GM06990 (cell line): Measurements from ENCODE around the gene ARHGAP45.

Source experiments
- DNase-seq: peaks from one replicate; pipeline ENCODE4 v3.0.0-alpha.2; 2011; ENCODE audit not compliant: insufficient read length; ENCODE audit errors: extremely low read depth
- H3K27me3 ChIP-seq: replicated peaks from 2 replicates; pipeline ENCODE4 v1.6.0; 2011; ENCODE audit warnings: low read length; ENCODE audit not compliant: control insufficient read depth, insufficient read depth
- H3K36me3 ChIP-seq: 2 replicates; pipeline ENCODE4 v1.5.1; 2011; ENCODE audit warnings: low read length; ENCODE audit not compliant: control insufficient read depth, insufficient read depth
- H3K4me3 ChIP-seq: replicated peaks from 2 replicates; pipeline ENCODE4 v1.5.1; 2011; ENCODE audit warnings: low read depth, mild to moderate bottlenecking, control low read depth, low read length
- TF ChIP-seq, protein P1 (sequence below): IDR thresholded peaks from 2 replicates; pipeline ENCODE4 v1.5.1; 2011; ENCODE audit warnings: low read length, control low read depth, mild to moderate bottlenecking, inconsistent platforms; ENCODE audit not compliant: insufficient read depth, poor library complexity, severe bottlenecking

Gene ARHGAP45

DNA sequence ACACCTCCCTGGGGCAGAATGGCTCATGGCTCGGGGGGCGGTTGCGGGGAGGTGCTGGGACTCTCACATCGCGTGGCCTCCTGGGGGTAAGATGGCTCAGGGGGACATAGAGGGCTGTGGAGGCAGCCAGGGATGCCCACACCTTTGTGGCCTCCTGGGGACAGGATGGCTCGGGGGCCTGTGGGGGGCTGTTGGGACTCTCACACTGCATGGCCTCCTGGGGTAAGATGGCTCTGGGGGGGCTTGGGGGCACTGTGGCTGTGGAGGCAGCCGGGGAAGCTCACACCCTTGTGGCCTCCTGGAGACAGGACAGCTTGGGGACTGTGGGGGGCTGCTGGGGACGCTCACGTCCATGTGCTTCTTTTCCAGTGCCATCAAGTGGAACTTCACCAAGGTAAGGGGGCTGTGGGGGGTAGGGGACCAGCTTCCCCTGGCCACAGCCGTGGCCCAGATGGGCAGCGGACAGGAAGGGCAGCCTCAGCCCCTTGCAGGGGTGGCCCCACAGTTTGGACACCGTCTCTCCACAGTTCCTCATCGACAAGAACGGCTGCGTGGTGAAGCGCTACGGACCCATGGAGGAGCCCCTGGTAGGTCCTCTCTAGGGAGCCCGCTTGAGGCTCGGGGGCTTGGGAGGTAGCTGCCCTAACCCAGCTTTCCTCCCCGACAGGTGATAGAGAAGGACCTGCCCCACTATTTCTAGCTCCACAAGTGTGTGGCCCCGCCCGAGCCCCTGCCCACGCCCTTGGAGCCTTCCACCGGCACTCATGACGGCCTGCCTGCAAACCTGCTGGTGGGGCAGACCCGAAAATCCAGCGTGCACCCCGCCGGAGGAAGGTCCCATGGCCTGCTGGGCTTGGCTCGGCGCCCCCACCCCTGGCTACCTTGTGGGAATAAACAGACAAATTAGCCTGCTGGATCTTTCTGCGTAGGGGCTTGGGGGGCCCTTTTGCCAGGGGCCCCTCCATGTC, 39.2 kb downstream of the ARHGAP45 start:
- DNase-seq = no peak
- TF ChIP-seq, protein P1, sequence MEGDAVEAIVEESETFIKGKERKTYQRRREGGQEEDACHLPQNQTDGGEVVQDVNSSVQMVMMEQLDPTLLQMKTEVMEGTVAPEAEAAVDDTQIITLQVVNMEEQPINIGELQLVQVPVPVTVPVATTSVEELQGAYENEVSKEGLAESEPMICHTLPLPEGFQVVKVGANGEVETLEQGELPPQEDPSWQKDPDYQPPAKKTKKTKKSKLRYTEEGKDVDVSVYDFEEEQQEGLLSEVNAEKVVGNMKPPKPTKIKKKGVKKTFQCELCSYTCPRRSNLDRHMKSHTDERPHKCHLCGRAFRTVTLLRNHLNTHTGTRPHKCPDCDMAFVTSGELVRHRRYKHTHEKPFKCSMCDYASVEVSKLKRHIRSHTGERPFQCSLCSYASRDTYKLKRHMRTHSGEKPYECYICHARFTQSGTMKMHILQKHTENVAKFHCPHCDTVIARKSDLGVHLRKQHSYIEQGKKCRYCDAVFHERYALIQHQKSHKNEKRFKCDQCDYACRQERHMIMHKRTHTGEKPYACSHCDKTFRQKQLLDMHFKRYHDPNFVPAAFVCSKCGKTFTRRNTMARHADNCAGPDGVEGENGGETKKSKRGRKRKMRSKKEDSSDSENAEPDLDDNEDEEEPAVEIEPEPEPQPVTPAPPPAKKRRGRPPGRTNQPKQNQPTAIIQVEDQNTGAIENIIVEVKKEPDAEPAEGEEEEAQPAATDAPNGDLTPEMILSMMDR = no peak
- peaks cover 27% of the 10 kb centered on the region for H3K36me3 ChIP-seq
- H3K27me3 ChIP-seq = no peaks in the 10 kb centered on the region
- no peak overlapping the region for H3K4me3 ChIP-seq

DNA sequence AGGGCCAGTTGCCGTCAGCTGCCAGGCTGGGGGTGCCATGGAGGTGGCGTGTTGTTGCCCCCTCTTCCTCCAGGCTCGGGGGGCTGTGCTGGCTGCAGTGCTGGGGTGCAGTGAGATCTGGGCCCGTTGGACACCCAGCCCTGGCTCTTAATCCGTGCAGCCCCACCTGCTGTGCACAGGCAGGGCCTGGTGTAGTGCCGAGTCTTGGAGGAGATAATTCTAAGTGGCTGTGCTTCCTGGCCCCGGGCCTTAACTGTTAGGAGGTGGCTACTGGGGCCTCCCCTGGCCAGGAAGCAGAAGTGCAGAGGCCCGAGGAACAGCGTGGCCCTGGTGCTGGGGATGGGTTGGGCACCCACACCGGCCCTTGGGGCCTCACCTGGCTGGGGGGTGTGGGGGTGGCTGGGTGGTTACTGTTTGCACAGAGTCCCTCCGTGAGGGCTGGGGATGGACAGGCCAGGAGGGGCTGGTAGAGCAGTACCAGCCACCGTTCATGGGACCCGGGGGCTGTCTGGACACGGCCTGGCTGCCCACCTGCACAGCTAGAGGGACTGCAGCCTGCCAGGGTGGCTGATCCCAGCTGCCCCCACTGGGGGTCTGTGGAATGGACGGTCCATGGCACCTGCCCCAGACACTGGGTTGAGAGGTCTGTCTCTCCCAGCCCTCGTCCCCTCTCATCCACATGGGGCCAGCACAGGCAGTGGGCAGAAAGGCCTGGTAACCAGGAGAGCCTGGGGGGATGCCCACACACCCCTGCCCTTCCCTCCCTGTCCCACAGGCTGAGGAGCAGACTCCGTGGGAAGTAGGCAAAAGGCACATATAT, 40.1 kb downstream of the ARHGAP45 start:
- H3K27me3 ChIP-seq = no peaks in the 10 kb centered on the region
- H3K4me3 ChIP-seq = no peak overlapping the region
- TF ChIP-seq, protein P1 = peak; percentile 10
- no peak for DNase-seq
- peaks cover 30% of the 10 kb centered on the region for H3K36me3 ChIP-seq

DNA sequence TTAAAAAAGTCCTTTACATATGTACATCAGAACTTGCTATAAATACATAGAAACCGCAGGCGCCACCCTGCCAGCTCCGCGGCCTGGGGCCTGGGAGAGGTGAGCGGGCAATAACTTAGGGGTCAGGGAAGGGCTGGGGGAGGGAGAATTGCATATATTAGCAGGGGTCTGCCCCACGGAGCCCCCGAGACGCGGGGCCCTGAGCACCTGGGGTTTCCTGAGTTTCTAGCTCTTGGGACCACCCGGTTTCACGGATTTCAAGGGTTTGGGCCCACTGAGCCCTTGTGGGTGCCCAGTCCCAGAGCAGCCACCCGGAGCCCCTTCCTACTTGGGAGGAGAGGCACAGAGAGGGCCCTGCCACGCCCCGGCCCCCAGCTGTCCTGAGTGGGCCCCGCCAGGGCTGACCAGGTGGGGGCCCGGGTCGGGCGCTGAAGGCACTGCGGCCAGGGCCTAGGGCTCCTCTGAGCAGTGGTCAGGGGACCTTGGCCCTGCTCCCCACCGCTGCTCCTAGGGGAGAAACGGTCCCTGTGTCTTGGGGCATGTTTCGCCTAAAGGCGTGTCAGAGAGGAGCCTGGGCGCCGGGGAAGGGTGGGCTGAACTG, 40.8 kb downstream of the ARHGAP45 start:
- TF ChIP-seq, protein P1 = no peak
- peaks cover 34% of the 10 kb centered on the region for H3K36me3 ChIP-seq
- H3K27me3 ChIP-seq = no peaks in the 10 kb centered on the region
- DNase-seq = no peak
- no peak overlapping the region for H3K4me3 ChIP-seq

DNA sequence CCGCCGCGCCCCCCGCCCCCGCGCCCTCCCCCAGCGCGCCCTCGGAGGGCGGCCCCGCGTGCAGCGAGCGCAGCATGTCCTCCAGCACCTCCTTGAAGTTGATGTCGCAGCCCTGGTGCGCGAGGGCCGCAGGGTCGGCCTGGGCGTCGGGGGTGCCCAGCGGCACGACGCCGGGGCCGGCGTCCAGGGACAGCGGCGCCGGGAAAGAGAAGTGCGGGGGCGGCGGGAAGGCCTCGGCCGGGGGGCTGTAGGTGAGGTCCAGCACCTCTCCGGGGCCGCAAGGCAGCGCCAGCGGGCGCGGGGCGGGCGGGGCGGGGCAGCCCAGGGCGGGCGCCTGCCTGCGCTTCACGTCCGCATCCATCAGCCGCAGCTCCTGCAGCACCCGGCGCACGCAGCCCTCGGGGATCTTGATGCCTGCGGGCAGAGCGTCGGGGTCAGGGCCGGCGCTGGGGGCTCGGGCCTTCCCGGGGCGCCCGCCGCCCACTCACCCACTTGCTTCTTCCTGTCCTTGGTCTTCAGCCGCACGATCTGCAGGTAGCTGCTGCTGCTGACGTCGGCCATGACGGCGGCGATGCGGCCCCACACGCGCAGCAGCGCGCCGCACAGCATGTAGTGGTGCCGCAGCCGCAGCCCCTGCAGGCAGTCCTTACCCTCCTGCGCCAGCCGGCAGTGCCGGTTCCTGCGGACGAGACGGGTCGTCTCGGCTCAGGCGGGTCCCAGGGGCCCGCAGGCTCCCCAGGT, 41.5 kb downstream of the ARHGAP45 start:
- no peaks in the 10 kb centered on the region for H3K27me3 ChIP-seq
- no peak overlapping the region for H3K4me3 ChIP-seq
- TF ChIP-seq, protein P1 = no peak
- no peak for DNase-seq
- H3K36me3 ChIP-seq = peaks cover 35% of the 10 kb centered on the region

DNA sequence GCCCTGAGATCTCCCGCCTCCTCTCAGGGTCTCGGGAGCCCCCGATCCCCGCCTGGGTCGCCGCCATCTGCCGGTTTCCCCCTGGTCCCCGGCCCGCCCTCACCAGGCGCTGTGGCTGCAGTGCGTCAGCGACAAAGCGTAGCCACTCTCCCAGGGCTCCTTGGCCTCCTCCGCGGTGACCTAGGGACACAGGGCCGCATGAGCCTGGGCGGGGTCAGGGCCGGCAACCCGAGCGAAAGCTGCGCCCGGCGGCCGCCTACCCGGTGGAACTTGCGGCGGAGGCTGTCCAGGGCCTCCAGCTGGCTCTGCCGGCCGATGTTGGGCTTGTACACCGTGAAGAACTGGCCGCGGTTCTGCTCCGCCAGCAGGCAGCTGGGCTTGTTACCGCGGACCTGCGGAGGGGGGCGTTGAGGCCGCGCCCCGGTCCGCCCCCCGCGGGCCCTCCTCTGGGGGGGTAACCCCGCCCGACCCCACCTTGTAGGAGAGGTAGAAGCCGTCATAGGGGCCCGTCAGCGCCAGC, 42.1 kb downstream of the ARHGAP45 start:
- DNase-seq = no peak
- Histone ChIP-seq H3K36me3 (peaks cover 39% of the 10 kb centered on the region), H3K4me3 (no peak overlapping the region), H3K27me3 (no peaks in the 10 kb centered on the region)
- TF ChIP-seq, protein P1 = no peak
